SK-N-SH treated with all-trans-retinoic acid at 6 μM for 48 hours (cell line): ENCODE measurements around the gene PDZD4.

Experiments used
- BACH2 ChIP-seq: fragments of 250-450 bp; sonication (Bioruptor Pico); IDR thresholded peaks from 2 replicates; pipeline ENCODE4 v1.9.0; 2021; ENCODE audit warnings: mild to moderate bottlenecking, borderline replicate concordance
- GLIS3 ChIP-seq: fragments of 250-450 bp; sonication (Bioruptor Pico); IDR thresholded peaks from 2 replicates; pipeline ENCODE4 v1.5.0; 2020; ENCODE audit warnings: mild to moderate bottlenecking, moderate library complexity
- ISL1 ChIP-seq: fragments of 250-450 bp; sonication (Bioruptor Pico); IDR thresholded peaks from 2 replicates; pipeline ENCODE4 v2.1.2; 2022; ENCODE audit warnings: mild to moderate bottlenecking, moderate library complexity
- OSR1 ChIP-seq: fragments of 250-450 bp; sonication (Bioruptor Pico); IDR thresholded peaks from 2 replicates; pipeline ENCODE4 v1.8.0; 2022; ENCODE audit warnings: moderate library complexity, mild to moderate bottlenecking, inconsistent platforms
- ZFP30 ChIP-seq: fragments of 450-650 bp; formaldehyde crosslinking; IDR thresholded peaks from 2 replicates; pipeline ENCODE4 v1.5.0; 2022; ENCODE audit warnings: mild to moderate bottlenecking, moderate library complexity
- ZNF70 ChIP-seq: fragments of 450-650 bp; formaldehyde crosslinking; IDR thresholded peaks from 2 replicates; pipeline ENCODE4 v1.5.0; 2020; ENCODE audit warnings: mild to moderate bottlenecking, moderate library complexity
- TF ChIP-seq, protein P1 (sequence below): fragments of 250-450 bp; sonication (Bioruptor Pico); IDR thresholded peaks from 2 replicates; pipeline ENCODE4 v1.5.1; 2021; ENCODE audit warnings: mild to moderate bottlenecking, moderate library complexity
- TF ChIP-seq, protein P2 (sequence below): fragments of 250-450 bp; sonication (Bioruptor Pico); IDR thresholded peaks from 2 replicates; pipeline ENCODE4 v1.8.0; 2020; ENCODE audit warnings: mild to moderate bottlenecking, moderate library complexity, borderline replicate concordance
- TF ChIP-seq, protein P3 (sequence below): fragments of 250-450 bp; sonication (Bioruptor Pico); IDR thresholded peaks from 2 replicates; pipeline ENCODE4 v1.5.0; 2020; ENCODE audit warnings: mild to moderate bottlenecking, moderate library complexity
- TF ChIP-seq, protein P4 (sequence below): fragments of 250-450 bp; sonication (Bioruptor Pico); IDR thresholded peaks from 2 replicates; pipeline ENCODE4 v1.5.1; 2020; ENCODE audit warnings: low read depth, mild to moderate bottlenecking, moderate library complexity

DNA sequence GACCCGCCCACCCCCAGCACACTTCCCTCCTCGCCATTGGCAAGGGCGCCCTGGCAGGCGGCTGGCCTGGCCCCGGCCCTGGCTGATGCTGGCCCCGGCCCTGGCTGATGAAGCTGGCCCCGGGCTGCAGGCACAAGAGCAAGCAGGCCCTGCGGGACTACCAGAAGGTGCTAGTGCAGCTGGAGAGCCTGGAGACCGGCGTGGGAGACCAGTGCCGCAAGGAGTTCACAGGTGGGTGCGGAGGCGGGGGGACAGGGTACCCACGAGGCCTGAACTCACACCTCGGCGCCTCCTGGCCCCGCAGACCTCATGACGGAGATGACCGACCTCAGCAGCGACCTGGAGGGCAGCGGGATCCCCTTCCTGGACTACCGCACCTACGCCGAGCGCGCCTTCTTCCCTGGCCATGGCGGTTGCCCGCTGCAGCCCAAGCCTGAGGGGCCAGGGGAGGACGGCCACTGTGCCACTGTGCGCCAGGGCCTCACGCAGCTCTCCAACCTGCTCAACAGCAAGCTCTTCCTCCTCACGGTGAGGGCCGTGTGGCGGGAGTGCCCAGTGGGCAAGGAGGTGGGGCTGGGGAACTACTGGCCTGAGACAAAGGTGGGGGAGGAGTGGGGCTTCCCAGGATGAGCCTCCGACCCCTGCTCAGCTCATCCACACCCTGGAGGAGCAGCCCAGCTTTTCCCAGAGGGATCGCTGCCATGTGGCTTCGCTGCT lies 55.6 kb downstream of the PDZD4 start:
- TF ChIP-seq, protein P1, sequence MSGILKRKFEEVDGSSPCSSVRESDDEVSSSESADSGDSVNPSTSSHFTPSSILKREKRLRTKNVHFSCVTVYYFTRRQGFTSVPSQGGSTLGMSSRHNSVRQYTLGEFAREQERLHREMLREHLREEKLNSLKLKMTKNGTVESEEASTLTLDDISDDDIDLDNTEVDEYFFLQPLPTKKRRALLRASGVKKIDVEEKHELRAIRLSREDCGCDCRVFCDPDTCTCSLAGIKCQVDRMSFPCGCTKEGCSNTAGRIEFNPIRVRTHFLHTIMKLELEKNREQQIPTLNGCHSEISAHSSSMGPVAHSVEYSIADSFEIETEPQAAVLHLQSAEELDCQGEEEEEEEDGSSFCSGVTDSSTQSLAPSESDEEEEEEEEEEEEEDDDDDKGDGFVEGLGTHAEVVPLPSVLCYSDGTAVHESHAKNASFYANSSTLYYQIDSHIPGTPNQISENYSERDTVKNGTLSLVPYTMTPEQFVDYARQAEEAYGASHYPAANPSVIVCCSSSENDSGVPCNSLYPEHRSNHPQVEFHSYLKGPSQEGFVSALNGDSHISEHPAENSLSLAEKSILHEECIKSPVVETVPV (CRISPR knock-in tag) = no peak
- TF ChIP-seq BACH2 (no peak), ZFP30 (CRISPR knock-in tag) (no peak), ISL1 (CRISPR knock-in tag) (no peak), ZNF70 (CRISPR knock-in tag) (no peak), GLIS3 (no peak), OSR1 (CRISPR knock-in tag) (no peak)
- TF ChIP-seq, protein P2, sequence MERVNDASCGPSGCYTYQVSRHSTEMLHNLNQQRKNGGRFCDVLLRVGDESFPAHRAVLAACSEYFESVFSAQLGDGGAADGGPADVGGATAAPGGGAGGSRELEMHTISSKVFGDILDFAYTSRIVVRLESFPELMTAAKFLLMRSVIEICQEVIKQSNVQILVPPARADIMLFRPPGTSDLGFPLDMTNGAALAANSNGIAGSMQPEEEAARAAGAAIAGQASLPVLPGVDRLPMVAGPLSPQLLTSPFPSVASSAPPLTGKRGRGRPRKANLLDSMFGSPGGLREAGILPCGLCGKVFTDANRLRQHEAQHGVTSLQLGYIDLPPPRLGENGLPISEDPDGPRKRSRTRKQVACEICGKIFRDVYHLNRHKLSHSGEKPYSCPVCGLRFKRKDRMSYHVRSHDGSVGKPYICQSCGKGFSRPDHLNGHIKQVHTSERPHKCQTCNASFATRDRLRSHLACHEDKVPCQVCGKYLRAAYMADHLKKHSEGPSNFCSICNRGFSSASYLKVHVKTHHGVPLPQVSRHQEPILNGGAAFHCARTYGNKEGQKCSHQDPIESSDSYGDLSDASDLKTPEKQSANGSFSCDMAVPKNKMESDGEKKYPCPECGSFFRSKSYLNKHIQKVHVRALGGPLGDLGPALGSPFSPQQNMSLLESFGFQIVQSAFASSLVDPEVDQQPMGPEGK = no peak
- TF ChIP-seq, protein P3, sequence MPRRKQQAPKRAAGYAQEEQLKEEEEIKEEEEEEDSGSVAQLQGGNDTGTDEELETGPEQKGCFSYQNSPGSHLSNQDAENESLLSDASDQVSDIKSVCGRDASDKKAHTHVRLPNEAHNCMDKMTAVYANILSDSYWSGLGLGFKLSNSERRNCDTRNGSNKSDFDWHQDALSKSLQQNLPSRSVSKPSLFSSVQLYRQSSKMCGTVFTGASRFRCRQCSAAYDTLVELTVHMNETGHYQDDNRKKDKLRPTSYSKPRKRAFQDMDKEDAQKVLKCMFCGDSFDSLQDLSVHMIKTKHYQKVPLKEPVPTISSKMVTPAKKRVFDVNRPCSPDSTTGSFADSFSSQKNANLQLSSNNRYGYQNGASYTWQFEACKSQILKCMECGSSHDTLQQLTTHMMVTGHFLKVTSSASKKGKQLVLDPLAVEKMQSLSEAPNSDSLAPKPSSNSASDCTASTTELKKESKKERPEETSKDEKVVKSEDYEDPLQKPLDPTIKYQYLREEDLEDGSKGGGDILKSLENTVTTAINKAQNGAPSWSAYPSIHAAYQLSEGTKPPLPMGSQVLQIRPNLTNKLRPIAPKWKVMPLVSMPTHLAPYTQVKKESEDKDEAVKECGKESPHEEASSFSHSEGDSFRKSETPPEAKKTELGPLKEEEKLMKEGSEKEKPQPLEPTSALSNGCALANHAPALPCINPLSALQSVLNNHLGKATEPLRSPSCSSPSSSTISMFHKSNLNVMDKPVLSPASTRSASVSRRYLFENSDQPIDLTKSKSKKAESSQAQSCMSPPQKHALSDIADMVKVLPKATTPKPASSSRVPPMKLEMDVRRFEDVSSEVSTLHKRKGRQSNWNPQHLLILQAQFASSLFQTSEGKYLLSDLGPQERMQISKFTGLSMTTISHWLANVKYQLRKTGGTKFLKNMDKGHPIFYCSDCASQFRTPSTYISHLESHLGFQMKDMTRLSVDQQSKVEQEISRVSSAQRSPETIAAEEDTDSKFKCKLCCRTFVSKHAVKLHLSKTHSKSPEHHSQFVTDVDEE = no peak
- TF ChIP-seq, protein P4, sequence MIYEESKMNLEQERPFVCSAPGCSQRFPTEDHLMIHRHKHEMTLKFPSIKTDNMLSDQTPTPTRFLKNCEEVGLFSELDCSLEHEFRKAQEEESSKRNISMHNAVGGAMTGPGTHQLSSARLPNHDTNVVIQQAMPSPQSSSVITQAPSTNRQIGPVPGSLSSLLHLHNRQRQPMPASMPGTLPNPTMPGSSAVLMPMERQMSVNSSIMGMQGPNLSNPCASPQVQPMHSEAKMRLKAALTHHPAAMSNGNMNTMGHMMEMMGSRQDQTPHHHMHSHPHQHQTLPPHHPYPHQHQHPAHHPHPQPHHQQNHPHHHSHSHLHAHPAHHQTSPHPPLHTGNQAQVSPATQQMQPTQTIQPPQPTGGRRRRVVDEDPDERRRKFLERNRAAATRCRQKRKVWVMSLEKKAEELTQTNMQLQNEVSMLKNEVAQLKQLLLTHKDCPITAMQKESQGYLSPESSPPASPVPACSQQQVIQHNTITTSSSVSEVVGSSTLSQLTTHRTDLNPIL = no peak
